Measurements from ENCODE around the gene DEPDC1B.
"Not testable (repeated sequence)": the region's sequence is repeated elsewhere in the genome, so short reads cannot be mapped to it uniquely, and the experiment has no call there.

The DEPDC1B gene

GRCh38 chr5:60698336-60698735 is 1.6 kb downstream of the DEPDC1B start:
- DNase-seq: no peak

- DNase-seq: no peak
Observed at GRCh38 chr5:60690326-60690725, 9.6 kb downstream of the DEPDC1B start.

GRCh38 chr5:60688980-60689379 is 11.0 kb downstream of the DEPDC1B start:
- no peak for DNase-seq

GRCh38 chr5:60687927-60688720 is 11.8 kb downstream of the DEPDC1B start:
- peak; percentile 32 for DNase-seq

GRCh38 chr5:60686157-60686556 is 13.8 kb downstream of the DEPDC1B start:
- DNase-seq: no peak

GRCh38 chr5:60685700-60686099 is 14.3 kb downstream of the DEPDC1B start:
- no peak for DNase-seq

- no peak for DNase-seq
Observed at GRCh38 chr5:60685028-60685427, 14.9 kb downstream of the DEPDC1B start.

- DNase-seq: not testable (repeated sequence)
Observed at GRCh38 chr5:60682007-60682406, 18.0 kb downstream of the DEPDC1B start.

- no peak for DNase-seq
Observed at GRCh38 chr5:60679816-60680215, 20.1 kb downstream of the DEPDC1B start.

GRCh38 chr5:60677850-60678664 is 21.9 kb downstream of the DEPDC1B start:
- DNase-seq: peak; percentile 44

GRCh38 chr5:60675286-60675685 is 24.7 kb downstream of the DEPDC1B start:
- no peak for DNase-seq

GRCh38 chr5:60674251-60675069 is 25.5 kb downstream of the DEPDC1B start:
- no peak for DNase-seq

- DNase-seq: no peak
Observed at GRCh38 chr5:60673334-60673733, 26.6 kb downstream of the DEPDC1B start.

GRCh38 chr5:60672693-60673264 is 27.2 kb downstream of the DEPDC1B start:
- no peak for DNase-seq

GRCh38 chr5:60671899-60672692 is 27.9 kb downstream of the DEPDC1B start:
- DNase-seq: no peak

- no peak for DNase-seq
Observed at GRCh38 chr5:60670749-60671148, 29.2 kb downstream of the DEPDC1B start.

GRCh38 chr5:60668686-60669304 is 31.2 kb downstream of the DEPDC1B start:
- peak; percentile 44 for DNase-seq

GRCh38 chr5:60651872-60652620 is 47.9 kb downstream of the DEPDC1B start:
- no peak for DNase-seq

GRCh38 chr5:60649288-60649917 is 50.6 kb downstream of the DEPDC1B start:
- peak; percentile 32 for DNase-seq

GRCh38 chr5:60648175-60648574 is 51.8 kb downstream of the DEPDC1B start:
- no peak for DNase-seq
